Measurements from ENCODE around the gene HOXB13.

GRCh38 chr17:48751733-48752398, 23.3 kb upstream of the HOXB13 start:
- TF ChIP-seq, protein P1, sequence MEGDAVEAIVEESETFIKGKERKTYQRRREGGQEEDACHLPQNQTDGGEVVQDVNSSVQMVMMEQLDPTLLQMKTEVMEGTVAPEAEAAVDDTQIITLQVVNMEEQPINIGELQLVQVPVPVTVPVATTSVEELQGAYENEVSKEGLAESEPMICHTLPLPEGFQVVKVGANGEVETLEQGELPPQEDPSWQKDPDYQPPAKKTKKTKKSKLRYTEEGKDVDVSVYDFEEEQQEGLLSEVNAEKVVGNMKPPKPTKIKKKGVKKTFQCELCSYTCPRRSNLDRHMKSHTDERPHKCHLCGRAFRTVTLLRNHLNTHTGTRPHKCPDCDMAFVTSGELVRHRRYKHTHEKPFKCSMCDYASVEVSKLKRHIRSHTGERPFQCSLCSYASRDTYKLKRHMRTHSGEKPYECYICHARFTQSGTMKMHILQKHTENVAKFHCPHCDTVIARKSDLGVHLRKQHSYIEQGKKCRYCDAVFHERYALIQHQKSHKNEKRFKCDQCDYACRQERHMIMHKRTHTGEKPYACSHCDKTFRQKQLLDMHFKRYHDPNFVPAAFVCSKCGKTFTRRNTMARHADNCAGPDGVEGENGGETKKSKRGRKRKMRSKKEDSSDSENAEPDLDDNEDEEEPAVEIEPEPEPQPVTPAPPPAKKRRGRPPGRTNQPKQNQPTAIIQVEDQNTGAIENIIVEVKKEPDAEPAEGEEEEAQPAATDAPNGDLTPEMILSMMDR (IDR thresholded peaks at IDR 0.05; ENCODE audit: low read depth, low read length), result no peak
- TF ChIP-seq EZH2phosphoT487 (IDR thresholded peaks at IDR 0.05; ENCODE audit: low read depth), result no peak

Measured in OCI-LY3 (cell line).